Upper lobe of left lung (tissue), 6 donors: Measurements from ENCODE around the gene NTSR1. TPM values are rescaled to one million over a fixed set of nuclear protein-coding genes. Genes with fewer than 3 reads are reported as not detected.

Source experiments
- ATAC-seq, 2 donors: fragments of 200-7000 bp; cut with Tn5 transposase; one replicate each; pipeline ENCODE4 v1.9.1; 2022; ENCODE audit warnings: mild to moderate bottlenecking in 2 of 2, moderate library complexity in 2 of 2; ENCODE audit not compliant: low FRiP score in 2 of 2
- DNase-seq, 2 donors: peaks; one replicate each; pipeline ENCODE4 v3.0.0-alpha.2; 2019 to 2020
- H3K27ac ChIP-seq, 4 donors: fragments of 200-600 bp; sonication (generic); one replicate each; pipeline ENCODE4 v1.5.1; 2016 to 2019
- H3K27me3 ChIP-seq, 4 donors: fragments of 200-600 bp; sonication (generic); one replicate each; pipeline ENCODE4 v1.5.1; 2017 to 2019
- H3K36me3 ChIP-seq, 4 donors: fragments of 200-600 bp; sonication (generic); one replicate each; pipeline ENCODE4 v1.5.1; 2016 to 2019
- H3K4me1 ChIP-seq, 4 donors: fragments of 200-600 bp; sonication (generic); one replicate each; pipeline ENCODE4 v1.5.1; 2018 to 2019
- H3K4me3 ChIP-seq, 4 donors: fragments of 200-600 bp; sonication (generic); one replicate each; pipeline ENCODE4 v1.5.1; 2017 to 2019; ENCODE audit warnings: mild to moderate bottlenecking in 2 of 4, moderate library complexity in 1 of 4
- H3K9me3 ChIP-seq, 4 donors: fragments of 200-600 bp; sonication (generic); one replicate each; pipeline ENCODE4 v1.5.1; 2018 to 2019
- CTCF ChIP-seq, 6 experiments: fragments of 450-650 bp in 4 of 6; fragments of 200-600 bp in 2 of 6; sonication (generic) in 2 of 6; IDR thresholded peaks; one replicate each; pipeline ENCODE4 v1.5.1; 2016 to 2019; ENCODE audit warnings: antibody characterized with exemption in 6 of 6
- EP300 ChIP-seq, 4 donors: sonication (generic); formaldehyde crosslinking; IDR thresholded peaks; one replicate each; pipeline ENCODE4 v1.5.1; 2017; ENCODE audit warnings: antibody characterized with exemption in 4 of 4, control low read depth in 2 of 4
- POLR2A ChIP-seq, 4 donors: fragments of 450-650 bp; IDR thresholded peaks; one replicate each; pipeline ENCODE4 v1.5.1; 2016 to 2017; ENCODE audit warnings: antibody characterized with exemption in 4 of 4, mild to moderate bottlenecking in 2 of 4
- POLR2AphosphoS5 ChIP-seq, 2 donors: sonication (generic); formaldehyde crosslinking; IDR thresholded peaks; one replicate each; pipeline ENCODE4 v1.5.1; 2017; ENCODE audit warnings: antibody characterized with exemption in 2 of 2
- WGBS, 2 donors: methylation state at CpG; one replicate each; pipeline ENCODE4 v1.1.5; 2017 to 2018; 5-methylcytosine and 5-hydroxymethylcytosine counted together
- total RNA-seq, 6 donors: library from RNA; depleted of rRNA in 4 of 6; stranded (reverse); fragments of >200 nt in 4 of 6; gene quantifications; one replicate each; pipeline versions ENCODE4 v1.1.0 to v1.2.1, GENCODE V29; 2016 to 2021
- donor health status: DM: no; HTN: no; CAD: no; lungs with moderate emphysema.
- donor health status: DM: no; HTN: yes; CAD: no; lungs with severe emphysema.

The NTSR1 gene
- total RNA-seq, 6 donors from 2014 or later = 0.20 to 1.4 (median 0.26) TPM; not detected in 1

DNA sequence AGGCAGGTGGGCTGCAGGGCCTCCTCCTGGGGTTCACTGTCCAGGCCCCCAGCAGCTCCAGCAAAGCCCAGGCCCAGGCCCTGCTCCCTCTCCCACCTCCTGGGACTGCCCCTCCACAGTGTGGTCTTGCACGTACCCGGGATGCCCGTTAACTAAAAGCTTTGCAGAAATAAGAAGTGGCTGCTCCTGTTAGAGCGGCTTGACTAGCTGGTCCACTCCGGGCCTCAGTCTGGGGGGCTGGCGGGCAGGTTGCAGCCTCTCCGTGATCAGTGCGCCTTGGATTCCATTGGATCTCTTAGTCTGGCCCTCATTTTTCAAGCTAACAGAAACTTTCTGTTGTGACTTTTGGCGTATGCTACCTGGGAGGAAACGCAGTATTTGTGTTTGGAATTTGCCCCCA, 39.4 kb upstream of the NTSR1 start:
- Histone ChIP-seq H3K9me3 (no peaks in the 10 kb centered on the region), H3K4me3 (no peak overlapping the region), H3K27ac (no peak overlapping the region), H3K4me1 (peaks cover 15 to 28% (median 27%) of the 10 kb centered on the region in 4 donors), H3K27me3 (no peaks in the 10 kb centered on the region), H3K36me3 (peaks cover 0 to 77% (median 19%) of the 10 kb centered on the region in 4 donors)
- ATAC-seq (no peak), DNase-seq (no peak)
- TF ChIP-seq POLR2A (IDR thresholded peaks at IDR 0.05) (no peak), EP300 (IDR thresholded peaks at IDR 0.05) (no peak), POLR2AphosphoS5 (IDR thresholded peaks at IDR 0.05) (no peak), CTCF (IDR thresholded peaks at IDR 0.05) (no peak)
- WGBS, 2 donors = 78 to 95% methylated on average over 10 of the region's 10 CpGs

- ATAC-seq = no peak
- DNase-seq = no peak
- 88 to 95% methylated on average over 14 of the region's 14 CpGs for WGBS, 2 donors
- Histone ChIP-seq H3K4me3 (no peak overlapping the region), H3K27me3 (no peaks in the 10 kb centered on the region), H3K9me3 (no peaks in the 10 kb centered on the region), H3K27ac (no peak overlapping the region), H3K4me1 (peaks cover 15 to 32% (median 27%) of the 10 kb centered on the region in 4 donors), H3K36me3 (peaks cover 0 to 67% (median 18%) of the 10 kb centered on the region in 4 donors)
- TF ChIP-seq EP300 (IDR thresholded peaks at IDR 0.05) (no peak), POLR2AphosphoS5 (IDR thresholded peaks at IDR 0.05) (no peak), CTCF (IDR thresholded peaks at IDR 0.05) (no peak), POLR2A (IDR thresholded peaks at IDR 0.05) (no peak)
These were observed 38.5 kb upstream of the NTSR1 start for GRCh38 chr20:62670156-62670555.

DNA sequence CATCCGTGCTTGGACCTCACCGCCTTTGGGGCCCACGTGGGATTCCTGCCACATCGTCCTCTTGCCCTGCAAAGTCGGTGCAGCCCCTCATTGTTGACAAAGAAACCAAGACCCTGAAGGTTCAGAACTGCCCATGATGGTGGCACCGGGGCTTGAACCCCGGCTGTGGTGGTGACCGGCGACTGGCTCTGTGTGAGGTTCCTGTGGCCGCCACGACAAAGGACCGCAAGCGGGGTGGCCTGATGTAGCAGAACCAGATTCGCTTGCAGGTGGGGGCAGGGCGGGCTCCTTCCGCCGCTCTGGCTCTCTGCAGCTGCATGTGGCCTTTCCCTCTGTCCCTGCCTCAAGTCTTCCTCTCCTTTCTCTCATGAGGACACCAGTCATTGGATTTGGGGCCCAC, 37.6 kb upstream of the NTSR1 start:
- H3K36me3 ChIP-seq = peaks cover 0 to 63% (median 17%) of the 10 kb centered on the region in 4 donors

DNA sequence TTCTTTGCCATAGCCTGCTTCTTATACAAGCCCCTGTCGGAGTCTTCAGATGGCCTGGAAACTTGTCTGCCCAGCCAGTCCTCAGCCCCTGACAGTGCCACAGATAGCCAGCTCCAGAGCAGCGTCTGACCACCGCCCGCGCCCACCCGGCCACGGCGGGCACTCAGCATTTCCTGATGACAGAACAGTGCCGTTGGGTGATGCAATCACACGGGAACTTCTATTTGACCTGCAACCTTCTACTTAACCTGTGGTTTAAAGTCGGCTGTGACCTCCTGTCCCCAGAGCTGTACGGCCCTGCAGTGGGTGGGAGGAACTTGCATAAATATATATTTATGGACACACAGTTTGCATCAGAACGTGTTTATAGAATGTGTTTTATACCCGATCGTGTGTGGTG, 36.9 kb upstream of the NTSR1 start:
- Histone ChIP-seq H3K27me3 (no peaks in the 10 kb centered on the region), H3K27ac (no peak overlapping the region), H3K4me1 (peaks cover 8 to 23% (median 13%) of the 10 kb centered on the region in 4 donors), H3K36me3 (peaks cover 0 to 58% (median 17%) of the 10 kb centered on the region in 4 donors), H3K9me3 (no peaks in the 10 kb centered on the region), H3K4me3 (no peak overlapping the region)
- no peak for TF ChIP-seq POLR2A (IDR thresholded peaks at IDR 0.05)
- no peak for TF ChIP-seq EP300 (IDR thresholded peaks at IDR 0.05)
- TF ChIP-seq CTCF (IDR thresholded peaks at IDR 0.05) = no peak
- no peak for TF ChIP-seq POLR2AphosphoS5 (IDR thresholded peaks at IDR 0.05)
- ATAC-seq = no peak
- no peak for DNase-seq
- WGBS, 2 donors = 65 to 69% methylated on average over 15 of the region's 15 CpGs

More for the DNA sequence above, 37.6 kb upstream of the NTSR1 start:
- Histone ChIP-seq H3K27me3 (no peaks in the 10 kb centered on the region), H3K4me3 (no peak overlapping the region), H3K27ac (no peak overlapping the region), H3K9me3 (no peaks in the 10 kb centered on the region), H3K4me1 (peaks cover 15 to 30% (median 20%) of the 10 kb centered on the region in 4 donors)
- DNase-seq (no peak), ATAC-seq (no peak)
- no peak for TF ChIP-seq POLR2A (IDR thresholded peaks at IDR 0.05)
- TF ChIP-seq POLR2AphosphoS5 (IDR thresholded peaks at IDR 0.05) = peak in 1 of 2 donors; percentile 3
- WGBS, 2 donors = 90 to 95% methylated on average over 4 to 17 of the region's 17 CpGs

DNA sequence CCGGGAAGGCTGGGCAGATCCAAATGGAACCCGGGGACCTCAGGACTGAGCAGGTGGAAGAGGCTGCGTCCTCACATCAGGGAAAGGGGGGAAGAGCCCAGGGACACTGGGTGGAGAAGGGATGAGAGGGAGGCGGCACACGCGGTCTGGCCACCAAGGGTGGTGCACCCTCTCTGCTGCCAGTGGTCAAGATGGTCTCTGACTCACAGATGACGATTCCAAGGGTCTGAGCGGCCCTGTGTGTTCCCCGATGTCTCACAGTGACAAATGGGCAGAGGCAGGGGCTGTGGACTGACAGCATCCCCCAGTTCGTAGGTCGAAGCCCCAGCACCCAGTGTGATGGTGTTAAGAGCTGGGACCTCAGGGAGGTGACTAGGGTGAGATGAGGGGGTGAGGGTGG, 34.3 kb upstream of the NTSR1 start:
- H3K4me1 ChIP-seq = peaks cover 0 to 14% (median 12%) of the 10 kb centered on the region in 4 donors
- TF ChIP-seq CTCF (IDR thresholded peaks at IDR 0.05) (no peak), EP300 (IDR thresholded peaks at IDR 0.05) (no peak), POLR2A (IDR thresholded peaks at IDR 0.05) (no peak), POLR2AphosphoS5 (IDR thresholded peaks at IDR 0.05) (no peak)
- 79 to 91% methylated on average over 6 to 9 of the region's 11 CpGs for WGBS, 2 donors
- peaks cover 0 to 32% (median 9%) of the 10 kb centered on the region in 4 donors for H3K36me3 ChIP-seq
- no peak overlapping the region for H3K27ac ChIP-seq
- H3K4me3 ChIP-seq = no peak overlapping the region
- no peaks in the 10 kb centered on the region for H3K27me3 ChIP-seq
- no peak for ATAC-seq
- no peaks in the 10 kb centered on the region for H3K9me3 ChIP-seq
- peak in 1 of 2 donors; percentile 29 for DNase-seq
